Fibroblast of lung (primary cell): Measurements from ENCODE around the gene RHOXF2. TPM values are rescaled to one million over a fixed set of nuclear protein-coding genes. Genes with fewer than 3 reads are reported as not detected.
"Not testable (repeated sequence)": the region's sequence is repeated elsewhere in the genome, so short reads cannot be mapped to it uniquely, and the experiment has no call there.

ENCODE experiments used
- DNase-seq, 2 donors: peaks; one replicate each; pipeline versions ENCODE4 v3.0.0 to v3.0.0-alpha.2; 2010; ENCODE audit warnings: low read depth in 2 of 2
- H2AFZ ChIP-seq: 2 replicates; pipeline ENCODE4 v1.5.1; 2012; ENCODE audit warnings: low read length, control low read depth, inconsistent platforms
- H3K27ac ChIP-seq: 2 replicates; pipeline ENCODE4 v1.5.1; 2011; ENCODE audit warnings: low read length, control low read depth; ENCODE audit not compliant: insufficient read depth
- H3K27me3 ChIP-seq: 2 replicates; pipeline ENCODE4 v1.5.1; 2011; ENCODE audit warnings: mild to moderate bottlenecking, low read length; ENCODE audit not compliant: control insufficient read depth, insufficient read depth
- H3K36me3 ChIP-seq: 2 replicates; pipeline ENCODE4 v1.5.1; 2011; ENCODE audit warnings: low read length; ENCODE audit not compliant: control insufficient read depth, insufficient read depth
- H3K4me1 ChIP-seq: 2 replicates; pipeline ENCODE4 v1.5.1; 2011; ENCODE audit warnings: low read length; ENCODE audit not compliant: control insufficient read depth, insufficient read depth; ENCODE audit errors: extremely low read depth
- H3K4me2 ChIP-seq: 2 replicates; pipeline ENCODE4 v1.5.1; 2011; ENCODE audit warnings: low read length, control low read depth; ENCODE audit not compliant: insufficient read depth; ENCODE audit errors: extremely low read depth
- H3K4me3 ChIP-seq, 4 experiments: fragments of 200-600 bp in 1 of 4; sonication (generic) in 1 of 4; replicated peaks in 1 of 4; 2 replicates each; pipeline ENCODE4 v1.5.1; 2011 to 2016; ENCODE audit warnings: low read length in 4 of 4, low read depth in 3 of 4, mild to moderate bottlenecking in 3 of 4, control low read depth in 2 of 4, inconsistent platforms in 1 of 4, mixed read lengths in 1 of 4; ENCODE audit not compliant: insufficient read depth in 1 of 4; ENCODE audit errors: control extremely low read depth in 1 of 4
- H3K79me2 ChIP-seq: 2 replicates; pipeline ENCODE4 v1.5.1; 2012; ENCODE audit warnings: mild to moderate bottlenecking, low read length, inconsistent platforms; ENCODE audit not compliant: control insufficient read depth, insufficient read depth
- H3K9ac ChIP-seq: 2 replicates; pipeline ENCODE4 v1.5.1; 2011; ENCODE audit warnings: mild to moderate bottlenecking, low read length, control low read depth; ENCODE audit not compliant: insufficient read depth
- H3K9me3 ChIP-seq: 2 replicates; pipeline ENCODE4 v1.5.1; 2012; ENCODE audit warnings: low read depth, low read length; ENCODE audit not compliant: control insufficient read depth, insufficient read depth
- H4K20me1 ChIP-seq: 2 replicates; pipeline ENCODE4 v1.5.1; 2011; ENCODE audit warnings: low read length; ENCODE audit not compliant: control insufficient read depth, insufficient read depth; ENCODE audit errors: extremely low read depth
- CTCF ChIP-seq, 2 donors: IDR thresholded peaks in 1 of 2; conservative IDR thresholded peaks in 1 of 2; 1 replicate in 1 of 2; 2 replicates in 1 of 2; pipeline ENCODE4 v1.5.1; 2011 to 2012; ENCODE audit warnings: low read length in 2 of 2, control low read depth in 1 of 2, inconsistent platforms in 1 of 2, low read depth in 1 of 2, mild to moderate bottlenecking in 1 of 2
- EZH2 ChIP-seq: IDR thresholded peaks from 2 replicates; pipeline ENCODE4 v1.5.1; 2012; ENCODE audit warnings: low read length, control low read depth, mild to moderate bottlenecking; ENCODE audit errors: missing control alignments
- polyA minus RNA-seq: library from RNA; depleted of rRNA, polyadenylated mRNA; stranded (reverse); fragments of >200 nt; gene quantifications from 2 replicates; pipeline ENCODE4 v1.2.3, GENCODE V29; 2011; ENCODE audit warnings: low replicate concordance
- polyA plus RNA-seq, 2 donors: library from polyadenylated mRNA; depleted of rRNA in 1 of 2; stranded (reverse) in 1 of 2; unstranded in 1 of 2; fragments of >200 nt; gene quantifications; 2 replicates each; pipeline ENCODE4 v1.2.1, GENCODE V29; 2011 to 2012; ENCODE audit warnings: missing spikeins in 1 of 2
- total RNA-seq: library from RNA; depleted of rRNA; stranded (reverse); fragments of >200 nt; gene quantifications from 2 replicates; pipeline ENCODE4 v1.2.1, GENCODE V29; 2014

RHOXF2 gene
- total RNA-seq (not detected in 2 replicates), polyA plus RNA-seq (0.03 TPM in 1 of 2 replicates, not detected in the other), polyA minus RNA-seq (not detected in 2 replicates)
- polyA plus RNA-seq (2012): not detected in 2 replicates

GRCh38 chrX:120158313-120158712 is at the start of gene RHOXF2:
Gene RHOXF2 (plus strand): TSS chrX:120158613. CDS start chrX:120158751, 138 bp downstream.
- H3K36me3 ChIP-seq, H4K20me1 ChIP-seq, H3K4me1 ChIP-seq, H3K4me3 ChIP-seq, H3K9ac ChIP-seq, H3K9me3 ChIP-seq, DNase-seq, H3K27me3 ChIP-seq, H3K4me2 ChIP-seq, H3K27ac ChIP-seq, H3K79me2 ChIP-seq, H2AFZ ChIP-seq: not testable (repeated sequence)

- Histone ChIP-seq H3K4me1 (no peaks in the 10 kb centered on the region), H3K79me2 (no peaks in the 10 kb centered on the region), H4K20me1 (no peaks in the 10 kb centered on the region), H3K9me3 (no peaks in the 10 kb centered on the region), H3K27ac (no peak overlapping the region), H3K36me3 (no peaks in the 10 kb centered on the region), H2AFZ (no peak overlapping the region), H3K4me2 (no peak overlapping the region), H3K4me3 (no peak overlapping the region), H3K27me3 (no peaks in the 10 kb centered on the region), H3K9ac (no peak overlapping the region)
- DNase-seq: no peak
- TF ChIP-seq EZH2: no peak
- no peak for TF ChIP-seq CTCF (conservative IDR thresholded peaks at IDR 0.05 in 1 of 2, IDR thresholded peaks at IDR 0.05 in 1 of 2; ENCODE audit: low read depth in 1 of 2, low read length in 2 of 2)
Observed at GRCh38 chrX:120109378-120109777, 49.0 kb upstream of the RHOXF2 start.

GRCh38 chrX:120111611-120112010 is 46.8 kb upstream of the RHOXF2 start:
- H3K4me3 ChIP-seq: no peak overlapping the region
- no peak for DNase-seq
- H3K36me3 ChIP-seq: no peaks in the 10 kb centered on the region
- no peak overlapping the region for H3K4me2 ChIP-seq
- H3K9me3 ChIP-seq: no peaks in the 10 kb centered on the region
- no peaks in the 10 kb centered on the region for H3K4me1 ChIP-seq
- no peaks in the 10 kb centered on the region for H4K20me1 ChIP-seq
- H3K9ac ChIP-seq: no peak overlapping the region
- H2AFZ ChIP-seq: no peak overlapping the region
- TF ChIP-seq EZH2 (no peak), CTCF (conservative IDR thresholded peaks at IDR 0.05 in 1 of 2, IDR thresholded peaks at IDR 0.05 in 1 of 2; ENCODE audit: low read depth in 1 of 2, low read length in 2 of 2) (no peak)
- no peak overlapping the region for H3K27ac ChIP-seq
- H3K27me3 ChIP-seq: no peaks in the 10 kb centered on the region
- no peaks in the 10 kb centered on the region for H3K79me2 ChIP-seq
